ENCODE data around the gene DNAJC8. TPM values are rescaled to one million over a fixed set of nuclear protein-coding genes. Genes with fewer than 3 reads are reported as not detected.

DNAJC8 gene
- total and polyA plus RNA-seq, 2 of the 8 experiments (the other 6 are each of a cell fraction or from before 2014, with no cell fraction given), result 116 to 134 TPM

DNA sequence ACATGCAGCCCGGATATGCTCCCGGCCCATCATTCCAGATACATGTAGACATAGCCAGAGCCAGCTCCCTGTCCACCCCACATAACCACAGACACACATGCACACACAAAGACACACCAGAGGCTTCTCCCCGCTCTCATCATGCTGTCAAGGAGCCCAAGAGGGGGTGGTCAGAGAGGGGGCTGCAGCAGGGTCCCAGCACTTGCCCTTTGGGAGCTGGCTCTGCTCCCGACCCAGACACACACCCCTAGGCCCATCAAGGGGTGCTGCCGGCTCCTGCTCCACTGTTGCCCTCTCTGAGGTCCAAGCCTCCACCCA lies 58.9 kb downstream of the DNAJC8 start (continued):
- TF ChIP-seq, protein P1, sequence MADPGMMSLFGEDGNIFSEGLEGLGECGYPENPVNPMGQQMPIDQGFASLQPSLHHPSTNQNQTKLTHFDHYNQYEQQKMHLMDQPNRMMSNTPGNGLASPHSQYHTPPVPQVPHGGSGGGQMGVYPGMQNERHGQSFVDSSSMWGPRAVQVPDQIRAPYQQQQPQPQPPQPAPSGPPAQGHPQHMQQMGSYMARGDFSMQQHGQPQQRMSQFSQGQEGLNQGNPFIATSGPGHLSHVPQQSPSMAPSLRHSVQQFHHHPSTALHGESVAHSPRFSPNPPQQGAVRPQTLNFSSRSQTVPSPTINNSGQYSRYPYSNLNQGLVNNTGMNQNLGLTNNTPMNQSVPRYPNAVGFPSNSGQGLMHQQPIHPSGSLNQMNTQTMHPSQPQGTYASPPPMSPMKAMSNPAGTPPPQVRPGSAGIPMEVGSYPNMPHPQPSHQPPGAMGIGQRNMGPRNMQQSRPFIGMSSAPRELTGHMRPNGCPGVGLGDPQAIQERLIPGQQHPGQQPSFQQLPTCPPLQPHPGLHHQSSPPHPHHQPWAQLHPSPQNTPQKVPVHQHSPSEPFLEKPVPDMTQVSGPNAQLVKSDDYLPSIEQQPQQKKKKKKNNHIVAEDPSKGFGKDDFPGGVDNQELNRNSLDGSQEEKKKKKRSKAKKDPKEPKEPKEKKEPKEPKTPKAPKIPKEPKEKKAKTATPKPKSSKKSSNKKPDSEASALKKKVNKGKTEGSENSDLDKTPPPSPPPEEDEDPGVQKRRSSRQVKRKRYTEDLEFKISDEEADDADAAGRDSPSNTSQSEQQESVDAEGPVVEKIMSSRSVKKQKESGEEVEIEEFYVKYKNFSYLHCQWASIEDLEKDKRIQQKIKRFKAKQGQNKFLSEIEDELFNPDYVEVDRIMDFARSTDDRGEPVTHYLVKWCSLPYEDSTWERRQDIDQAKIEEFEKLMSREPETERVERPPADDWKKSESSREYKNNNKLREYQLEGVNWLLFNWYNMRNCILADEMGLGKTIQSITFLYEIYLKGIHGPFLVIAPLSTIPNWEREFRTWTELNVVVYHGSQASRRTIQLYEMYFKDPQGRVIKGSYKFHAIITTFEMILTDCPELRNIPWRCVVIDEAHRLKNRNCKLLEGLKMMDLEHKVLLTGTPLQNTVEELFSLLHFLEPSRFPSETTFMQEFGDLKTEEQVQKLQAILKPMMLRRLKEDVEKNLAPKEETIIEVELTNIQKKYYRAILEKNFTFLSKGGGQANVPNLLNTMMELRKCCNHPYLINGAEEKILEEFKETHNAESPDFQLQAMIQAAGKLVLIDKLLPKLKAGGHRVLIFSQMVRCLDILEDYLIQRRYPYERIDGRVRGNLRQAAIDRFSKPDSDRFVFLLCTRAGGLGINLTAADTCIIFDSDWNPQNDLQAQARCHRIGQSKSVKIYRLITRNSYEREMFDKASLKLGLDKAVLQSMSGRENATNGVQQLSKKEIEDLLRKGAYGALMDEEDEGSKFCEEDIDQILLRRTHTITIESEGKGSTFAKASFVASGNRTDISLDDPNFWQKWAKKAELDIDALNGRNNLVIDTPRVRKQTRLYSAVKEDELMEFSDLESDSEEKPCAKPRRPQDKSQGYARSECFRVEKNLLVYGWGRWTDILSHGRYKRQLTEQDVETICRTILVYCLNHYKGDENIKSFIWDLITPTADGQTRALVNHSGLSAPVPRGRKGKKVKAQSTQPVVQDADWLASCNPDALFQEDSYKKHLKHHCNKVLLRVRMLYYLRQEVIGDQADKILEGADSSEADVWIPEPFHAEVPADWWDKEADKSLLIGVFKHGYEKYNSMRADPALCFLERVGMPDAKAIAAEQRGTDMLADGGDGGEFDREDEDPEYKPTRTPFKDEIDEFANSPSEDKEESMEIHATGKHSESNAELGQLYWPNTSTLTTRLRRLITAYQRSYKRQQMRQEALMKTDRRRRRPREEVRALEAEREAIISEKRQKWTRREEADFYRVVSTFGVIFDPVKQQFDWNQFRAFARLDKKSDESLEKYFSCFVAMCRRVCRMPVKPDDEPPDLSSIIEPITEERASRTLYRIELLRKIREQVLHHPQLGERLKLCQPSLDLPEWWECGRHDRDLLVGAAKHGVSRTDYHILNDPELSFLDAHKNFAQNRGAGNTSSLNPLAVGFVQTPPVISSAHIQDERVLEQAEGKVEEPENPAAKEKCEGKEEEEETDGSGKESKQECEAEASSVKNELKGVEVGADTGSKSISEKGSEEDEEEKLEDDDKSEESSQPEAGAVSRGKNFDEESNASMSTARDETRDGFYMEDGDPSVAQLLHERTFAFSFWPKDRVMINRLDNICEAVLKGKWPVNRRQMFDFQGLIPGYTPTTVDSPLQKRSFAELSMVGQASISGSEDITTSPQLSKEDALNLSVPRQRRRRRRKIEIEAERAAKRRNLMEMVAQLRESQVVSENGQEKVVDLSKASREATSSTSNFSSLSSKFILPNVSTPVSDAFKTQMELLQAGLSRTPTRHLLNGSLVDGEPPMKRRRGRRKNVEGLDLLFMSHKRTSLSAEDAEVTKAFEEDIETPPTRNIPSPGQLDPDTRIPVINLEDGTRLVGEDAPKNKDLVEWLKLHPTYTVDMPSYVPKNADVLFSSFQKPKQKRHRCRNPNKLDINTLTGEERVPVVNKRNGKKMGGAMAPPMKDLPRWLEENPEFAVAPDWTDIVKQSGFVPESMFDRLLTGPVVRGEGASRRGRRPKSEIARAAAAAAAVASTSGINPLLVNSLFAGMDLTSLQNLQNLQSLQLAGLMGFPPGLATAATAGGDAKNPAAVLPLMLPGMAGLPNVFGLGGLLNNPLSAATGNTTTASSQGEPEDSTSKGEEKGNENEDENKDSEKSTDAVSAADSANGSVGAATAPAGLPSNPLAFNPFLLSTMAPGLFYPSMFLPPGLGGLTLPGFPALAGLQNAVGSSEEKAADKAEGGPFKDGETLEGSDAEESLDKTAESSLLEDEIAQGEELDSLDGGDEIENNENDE (IDR thresholded peaks at IDR 0.05; ENCODE audit: insufficient replicate concordance, low read length), result no peak
- TF ChIP-seq, protein P2, sequence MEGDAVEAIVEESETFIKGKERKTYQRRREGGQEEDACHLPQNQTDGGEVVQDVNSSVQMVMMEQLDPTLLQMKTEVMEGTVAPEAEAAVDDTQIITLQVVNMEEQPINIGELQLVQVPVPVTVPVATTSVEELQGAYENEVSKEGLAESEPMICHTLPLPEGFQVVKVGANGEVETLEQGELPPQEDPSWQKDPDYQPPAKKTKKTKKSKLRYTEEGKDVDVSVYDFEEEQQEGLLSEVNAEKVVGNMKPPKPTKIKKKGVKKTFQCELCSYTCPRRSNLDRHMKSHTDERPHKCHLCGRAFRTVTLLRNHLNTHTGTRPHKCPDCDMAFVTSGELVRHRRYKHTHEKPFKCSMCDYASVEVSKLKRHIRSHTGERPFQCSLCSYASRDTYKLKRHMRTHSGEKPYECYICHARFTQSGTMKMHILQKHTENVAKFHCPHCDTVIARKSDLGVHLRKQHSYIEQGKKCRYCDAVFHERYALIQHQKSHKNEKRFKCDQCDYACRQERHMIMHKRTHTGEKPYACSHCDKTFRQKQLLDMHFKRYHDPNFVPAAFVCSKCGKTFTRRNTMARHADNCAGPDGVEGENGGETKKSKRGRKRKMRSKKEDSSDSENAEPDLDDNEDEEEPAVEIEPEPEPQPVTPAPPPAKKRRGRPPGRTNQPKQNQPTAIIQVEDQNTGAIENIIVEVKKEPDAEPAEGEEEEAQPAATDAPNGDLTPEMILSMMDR (IDR thresholded peaks at IDR 0.05; ENCODE audit: control extremely low read depth in 1 of 3, insufficient read depth in 1 of 3, low read depth in 1 of 3, low read length in 3 of 3), result no peak
- no peak for TF ChIP-seq TAF1 (IDR thresholded peaks at IDR 0.05; ENCODE audit: low read depth, low read length)
- TF ChIP-seq, protein P3, sequence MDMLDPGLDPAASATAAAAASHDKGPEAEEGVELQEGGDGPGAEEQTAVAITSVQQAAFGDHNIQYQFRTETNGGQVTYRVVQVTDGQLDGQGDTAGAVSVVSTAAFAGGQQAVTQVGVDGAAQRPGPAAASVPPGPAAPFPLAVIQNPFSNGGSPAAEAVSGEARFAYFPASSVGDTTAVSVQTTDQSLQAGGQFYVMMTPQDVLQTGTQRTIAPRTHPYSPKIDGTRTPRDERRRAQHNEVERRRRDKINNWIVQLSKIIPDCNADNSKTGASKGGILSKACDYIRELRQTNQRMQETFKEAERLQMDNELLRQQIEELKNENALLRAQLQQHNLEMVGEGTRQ (IDR thresholded peaks at IDR 0.05; ENCODE audit: low read length), result no peak
- no peak for TF ChIP-seq POLR2A (IDR thresholded peaks at IDR 0.05; ENCODE audit: control extremely low read depth in 1 of 2, low read depth in 2 of 2, low read length in 2 of 2)
